MG63 (cell line): ENCODE results near the gene HNRNPAB. TPM values are rescaled to one million over a fixed set of nuclear protein-coding genes. Genes with fewer than 3 reads are reported as not detected.
A peak's percentile ranks its signal among the peaks of the same experiment; 100 is the strongest.
"Not testable (repeated sequence)": the region's sequence is repeated elsewhere in the genome, so short reads cannot be mapped to it uniquely, and the experiment has no call there.

Experiments used
- DNase-seq: peaks from one replicate; pipeline ENCODE4 v3.0.0-alpha.2; 2020
- H3K27me3 ChIP-seq: fragments of 250-450 bp; sonication (Bioruptor Pico); 2 replicates; pipeline ENCODE4 v1.5.1; 2020; ENCODE audit warnings: mild to moderate bottlenecking, moderate library complexity
- H3K36me3 ChIP-seq: fragments of 250-450 bp; sonication (Bioruptor Pico); 2 replicates; pipeline ENCODE4 v1.5.1; 2020; ENCODE audit warnings: mild to moderate bottlenecking, moderate library complexity
- H3K4me3 ChIP-seq: fragments of 250-450 bp; sonication (Bioruptor Pico); 2 replicates; pipeline ENCODE4 v1.5.1; 2020; ENCODE audit warnings: mild to moderate bottlenecking, moderate library complexity
- H3K9me3 ChIP-seq: fragments of 250-450 bp; sonication (Bioruptor Pico); 2 replicates; pipeline ENCODE4 v1.5.1; 2020; ENCODE audit warnings: mild to moderate bottlenecking, moderate library complexity
- total RNA-seq: library from RNA; depleted of rRNA; stranded (reverse); fragments of >200 nt; shearing (Covaris generic); gene quantifications from 2 replicates; pipeline ENCODE4 v1.2.3, GENCODE V29; 2014; ENCODE audit warnings: low replicate concordance

Gene HNRNPAB
- total RNA-seq, 1 experiment from 2014 or later, result 250 TPM

GRCh38 chr5:178192244-178192643 is 12.1 kb upstream of the HNRNPAB start:
- no peak for DNase-seq

GRCh38 chr5:178192787-178193186 is 11.5 kb upstream of the HNRNPAB start:
- peaks cover 10% of the 10 kb centered on the region for H3K27me3 ChIP-seq
- H3K36me3 ChIP-seq, result no peaks in the 10 kb centered on the region
- peaks cover 18% of the 10 kb centered on the region for H3K9me3 ChIP-seq
- no peak for DNase-seq
- no peak overlapping the region for H3K4me3 ChIP-seq

More at GRCh38 chr5:178192244-178192643, 12.1 kb upstream of the HNRNPAB start:
- H3K36me3 ChIP-seq, result no peaks in the 10 kb centered on the region
- H3K9me3 ChIP-seq, result peaks cover 18% of the 10 kb centered on the region
- no peak overlapping the region for H3K4me3 ChIP-seq
- peaks cover 10% of the 10 kb centered on the region for H3K27me3 ChIP-seq

DNA sequence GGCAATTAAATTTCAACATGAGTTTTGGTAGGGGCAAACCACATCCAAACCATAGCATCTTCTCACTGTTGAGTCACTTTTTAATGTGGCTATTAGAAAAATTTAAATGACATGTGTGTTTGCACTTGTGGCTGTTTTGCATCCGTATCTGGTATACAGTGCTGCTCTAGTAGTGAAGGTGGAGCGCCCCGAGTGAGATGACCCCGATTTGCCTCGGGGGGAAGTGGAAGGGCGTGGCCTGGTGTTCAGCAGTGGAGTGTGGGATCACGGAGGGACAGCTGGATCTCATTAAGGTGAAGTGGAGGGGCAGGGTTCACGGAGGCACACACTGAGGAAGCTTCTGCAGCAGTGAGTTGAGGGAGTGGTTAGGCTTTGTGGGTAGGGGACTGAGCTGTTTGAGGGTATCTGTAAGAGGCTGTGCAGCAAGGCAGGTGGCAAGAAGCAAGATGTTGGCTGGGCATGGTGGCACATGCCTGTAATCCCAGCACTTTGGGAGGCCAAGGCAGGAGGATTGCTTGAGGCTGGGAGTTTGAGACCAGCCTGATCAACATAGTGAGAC is 11.0 kb upstream of the HNRNPAB start:
- H3K9me3 ChIP-seq, result peaks cover 18% of the 10 kb centered on the region
- H3K27me3 ChIP-seq, result peaks cover 10% of the 10 kb centered on the region
- no peak overlapping the region for H3K4me3 ChIP-seq
- no peaks in the 10 kb centered on the region for H3K36me3 ChIP-seq
- no peak for DNase-seq

- H3K27me3 ChIP-seq, result peaks cover 10% of the 10 kb centered on the region
- H3K9me3 ChIP-seq, result peaks cover 18% of the 10 kb centered on the region
- H3K36me3 ChIP-seq, result no peaks in the 10 kb centered on the region
- no peak overlapping the region for H3K4me3 ChIP-seq
- DNase-seq, result no peak
Observed at GRCh38 chr5:178194026-178194425, 10.3 kb upstream of the HNRNPAB start.

DNA sequence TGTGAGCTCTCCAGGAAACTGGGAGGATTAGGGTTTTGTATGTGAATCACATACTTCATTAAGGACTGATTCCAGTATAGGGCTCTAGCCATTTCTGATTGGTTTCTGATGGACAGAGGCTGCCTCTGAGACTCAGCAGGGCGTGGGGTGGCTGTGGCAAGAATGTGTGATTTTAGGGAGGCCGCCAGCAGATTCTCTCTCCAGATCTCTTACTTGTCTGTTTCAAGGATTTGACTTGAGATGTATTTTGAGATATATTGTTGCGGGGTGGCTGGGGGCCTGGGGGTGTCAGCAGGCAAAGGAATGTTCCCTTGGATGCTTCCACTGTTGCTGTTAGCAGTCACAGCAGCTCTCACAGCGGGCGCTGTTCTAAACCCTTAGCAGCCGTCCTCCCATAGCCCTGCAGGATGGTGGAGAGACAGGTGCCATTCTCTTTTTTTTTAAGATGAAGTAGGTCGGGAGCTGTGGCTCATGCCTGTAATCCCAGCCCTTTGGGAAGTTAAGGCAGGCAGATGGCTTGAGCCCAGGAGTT is 8.0 kb upstream of the HNRNPAB start:
- peaks cover 14% of the 10 kb centered on the region for H3K9me3 ChIP-seq
- no peak for DNase-seq
- H3K27me3 ChIP-seq, result peaks cover 10% of the 10 kb centered on the region
- H3K4me3 ChIP-seq, result no peak overlapping the region
- H3K36me3 ChIP-seq, result no peaks in the 10 kb centered on the region

DNA sequence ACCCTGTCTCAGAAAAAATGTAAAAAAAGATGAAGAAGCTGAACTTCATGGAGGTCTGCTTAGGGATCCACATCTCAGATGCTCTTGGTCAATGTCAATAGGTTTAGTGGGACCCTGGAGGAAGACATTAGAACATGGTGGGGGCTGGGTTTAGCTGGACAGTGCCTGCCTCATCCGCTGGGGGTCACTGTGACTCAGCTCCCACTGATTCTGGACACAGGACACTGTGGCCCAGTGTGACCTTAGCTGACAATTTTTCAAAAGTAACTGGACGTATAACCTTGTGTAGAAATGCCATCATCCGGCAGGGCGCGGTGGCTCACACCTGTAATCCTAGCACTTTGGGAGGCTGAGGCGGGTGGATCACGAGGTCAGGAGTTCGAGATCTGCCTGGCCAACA is 7.3 kb upstream of the HNRNPAB start:
- H3K9me3 ChIP-seq, result peaks cover 12% of the 10 kb centered on the region
- peaks cover 10% of the 10 kb centered on the region for H3K27me3 ChIP-seq
- no peak for DNase-seq
- H3K4me3 ChIP-seq, result no peak overlapping the region
- H3K36me3 ChIP-seq, result no peaks in the 10 kb centered on the region

DNA sequence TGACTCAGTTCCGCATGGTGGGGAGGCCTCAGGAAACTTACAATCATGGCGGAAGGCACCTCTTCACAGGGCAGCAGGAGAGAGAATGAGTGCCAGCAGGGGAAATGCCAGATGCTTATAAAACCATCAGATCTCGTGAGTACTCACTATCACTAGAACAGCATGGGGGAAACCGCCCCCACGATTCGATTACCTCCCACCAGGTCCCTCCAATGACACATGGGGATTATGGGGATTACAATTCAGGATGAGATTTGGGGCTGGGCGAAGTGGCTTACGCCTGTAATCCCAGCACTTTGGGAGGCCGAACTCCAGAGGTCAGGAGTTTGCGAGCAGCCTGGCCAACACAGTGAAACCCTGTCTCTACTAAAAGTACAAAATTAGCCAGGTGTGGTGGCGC is 6.2 kb upstream of the HNRNPAB start:
- H3K27me3 ChIP-seq, H3K9me3 ChIP-seq, H3K36me3 ChIP-seq, DNase-seq, H3K4me3 ChIP-seq: not testable (repeated sequence)

DNA sequence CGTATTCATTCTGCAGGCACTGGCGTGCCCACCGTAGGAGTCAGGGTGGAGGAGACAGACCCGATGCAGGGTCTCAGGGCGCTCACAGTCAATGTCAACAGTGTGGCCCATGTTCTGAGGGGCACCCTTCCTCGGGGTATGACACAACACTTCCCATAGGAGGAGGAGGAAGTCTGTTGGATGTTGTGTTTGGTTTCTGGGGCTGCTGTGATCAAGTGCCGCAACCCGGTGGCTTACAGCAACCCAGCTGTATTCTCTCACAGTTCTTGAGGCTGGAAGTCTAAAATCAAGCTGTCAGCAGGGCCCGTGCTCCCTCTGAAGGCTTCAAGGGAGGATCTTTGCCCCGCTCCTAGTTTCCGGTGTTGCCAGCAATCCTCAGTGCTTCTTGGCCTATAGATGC is 5.6 kb upstream of the HNRNPAB start:
- Histone ChIP-seq H3K9me3 (no peaks in the 10 kb centered on the region; the same call in 1 of the 2 replicates), H3K27me3 (peaks cover 6% of the 10 kb centered on the region; the same call in 1 of the 2 replicates), H3K4me3 (no peak overlapping the region), H3K36me3 (no peaks in the 10 kb centered on the region)
- DNase-seq, result no peak

DNA sequence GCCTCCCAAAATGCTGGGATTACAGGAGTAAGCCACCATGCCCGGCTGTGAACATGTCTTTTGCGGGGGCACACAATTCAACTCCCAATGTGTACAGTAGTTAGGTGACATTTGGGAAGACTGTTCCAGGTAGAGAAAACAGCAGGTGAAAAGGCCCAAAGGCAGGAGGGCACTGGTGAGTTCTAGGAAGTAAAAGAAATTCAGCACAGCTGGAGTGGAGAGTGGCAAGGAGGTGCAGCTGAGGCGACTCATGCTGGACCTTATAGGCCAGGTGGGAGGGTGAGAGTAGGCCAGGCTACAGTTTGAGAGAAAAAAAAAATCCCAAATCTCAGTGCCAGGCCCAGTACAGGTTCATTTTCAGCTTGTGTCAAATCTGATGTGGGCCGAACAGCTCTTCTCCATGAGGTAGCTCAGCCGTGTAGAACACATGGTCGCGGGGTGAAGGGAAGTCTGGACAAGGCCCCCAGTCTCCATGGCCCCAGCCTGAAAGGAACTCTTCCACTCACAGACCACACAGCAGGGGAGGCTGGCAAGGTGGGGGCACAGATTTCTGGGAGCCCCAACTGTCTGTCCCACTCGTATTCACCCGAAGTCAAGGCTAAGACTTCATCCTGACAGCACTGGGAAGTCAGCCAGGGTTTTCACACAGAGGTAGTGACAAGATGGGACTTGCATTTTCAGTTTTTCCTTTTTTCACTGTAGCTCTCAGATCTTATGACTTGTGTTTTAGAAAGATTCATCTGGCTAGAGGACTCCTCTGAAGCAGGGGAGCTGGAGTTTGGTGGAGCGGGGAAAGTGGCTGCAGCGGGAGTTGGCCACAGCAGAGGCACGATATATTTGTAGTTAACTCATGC is 4.5 kb upstream of the HNRNPAB start:
- H3K4me3 ChIP-seq, result no peak overlapping the region
- H3K9me3 ChIP-seq, result no peaks in the 10 kb centered on the region
- H3K27me3 ChIP-seq, result peaks cover 4% of the 10 kb centered on the region; the same call in 1 of the 2 replicates
- no peaks in the 10 kb centered on the region for H3K36me3 ChIP-seq
- DNase-seq, result no peak

DNA sequence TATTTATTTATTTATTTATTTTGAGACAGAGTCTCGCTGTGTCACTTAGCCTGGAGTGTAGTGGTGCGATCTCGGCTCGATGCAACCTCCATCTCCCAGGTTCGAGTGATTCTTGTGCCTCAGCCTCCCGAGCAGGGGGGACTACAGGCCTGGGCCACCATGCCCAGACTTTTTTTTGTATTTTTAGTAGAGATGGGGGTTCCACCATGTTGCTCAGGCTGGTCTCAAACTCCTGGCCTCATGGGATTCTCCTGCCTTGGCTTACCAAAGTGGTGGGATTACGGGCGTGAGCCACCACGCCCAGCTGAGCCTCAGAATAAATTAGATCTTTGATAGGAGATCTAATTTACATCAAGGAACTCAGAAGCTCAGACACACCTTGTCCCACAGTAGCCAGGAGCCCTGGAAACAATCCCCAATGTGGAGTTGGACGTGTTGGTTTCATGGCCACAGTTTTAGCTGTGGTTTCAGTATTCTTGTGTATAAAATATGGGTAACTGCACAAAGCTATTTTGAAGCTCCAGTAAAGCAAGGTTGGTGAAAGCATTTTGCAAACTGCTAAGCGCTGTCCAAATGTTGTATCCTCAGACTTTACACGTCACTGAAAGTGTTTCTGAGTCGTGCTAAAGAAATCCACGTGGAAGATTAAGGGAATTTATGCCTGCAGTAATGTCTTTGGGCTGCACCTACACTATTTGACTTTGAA is 3.0 kb upstream of the HNRNPAB start:
- no peak for DNase-seq

DNA sequence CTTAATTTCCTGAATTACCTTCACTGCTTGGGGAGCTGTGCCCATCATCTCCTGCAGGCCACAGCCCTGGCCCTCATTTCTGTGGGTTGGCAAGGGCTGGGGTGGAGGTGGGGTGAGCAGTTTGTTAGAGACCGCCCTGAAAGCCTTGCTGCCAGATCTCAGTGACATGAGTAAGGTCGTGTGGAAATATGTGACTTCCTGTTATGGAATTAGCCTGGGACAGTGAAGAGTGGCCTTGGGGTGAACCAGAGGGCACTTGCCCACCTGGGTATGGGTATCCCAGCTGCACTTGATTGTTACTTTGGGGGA is 2.5 kb upstream of the HNRNPAB start:
- Histone ChIP-seq H3K9me3 (no peaks in the 10 kb centered on the region), H3K4me3 (no peak overlapping the region), H3K36me3 (peaks cover 16% of the 10 kb centered on the region), H3K27me3 (no peaks in the 10 kb centered on the region)
- no peak for DNase-seq

More for the DNA sequence above, 3.0 kb upstream of the HNRNPAB start:
- Histone ChIP-seq H3K36me3 (peaks cover 11% of the 10 kb centered on the region), H3K9me3 (no peaks in the 10 kb centered on the region), H3K27me3 (no peaks in the 10 kb centered on the region), H3K4me3 (no peak overlapping the region)

DNA sequence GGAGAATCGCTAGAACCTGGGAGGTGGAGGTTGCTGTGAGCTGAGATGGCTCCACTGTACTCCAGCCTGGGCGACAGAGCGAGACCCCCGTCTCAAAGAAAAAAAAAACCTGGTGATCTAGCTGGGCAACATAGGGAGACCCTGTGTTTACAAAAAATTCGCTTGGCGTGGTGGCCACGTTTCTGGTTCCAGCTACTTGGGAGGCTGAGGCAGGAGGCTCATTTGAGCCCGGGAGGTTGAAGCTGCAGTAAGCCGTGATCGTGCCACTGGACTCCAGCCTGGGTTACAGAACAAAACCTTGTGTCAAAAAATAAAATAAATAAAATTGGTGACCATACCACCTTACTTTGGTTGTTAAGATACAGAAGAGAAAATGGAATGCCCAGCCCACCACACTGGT is 1.8 kb upstream of the HNRNPAB start:
- no peaks in the 10 kb centered on the region for H3K27me3 ChIP-seq
- peaks cover 23% of the 10 kb centered on the region for H3K36me3 ChIP-seq
- no peak for DNase-seq
- no peak overlapping the region for H3K4me3 ChIP-seq
- no peaks in the 10 kb centered on the region for H3K9me3 ChIP-seq

DNA sequence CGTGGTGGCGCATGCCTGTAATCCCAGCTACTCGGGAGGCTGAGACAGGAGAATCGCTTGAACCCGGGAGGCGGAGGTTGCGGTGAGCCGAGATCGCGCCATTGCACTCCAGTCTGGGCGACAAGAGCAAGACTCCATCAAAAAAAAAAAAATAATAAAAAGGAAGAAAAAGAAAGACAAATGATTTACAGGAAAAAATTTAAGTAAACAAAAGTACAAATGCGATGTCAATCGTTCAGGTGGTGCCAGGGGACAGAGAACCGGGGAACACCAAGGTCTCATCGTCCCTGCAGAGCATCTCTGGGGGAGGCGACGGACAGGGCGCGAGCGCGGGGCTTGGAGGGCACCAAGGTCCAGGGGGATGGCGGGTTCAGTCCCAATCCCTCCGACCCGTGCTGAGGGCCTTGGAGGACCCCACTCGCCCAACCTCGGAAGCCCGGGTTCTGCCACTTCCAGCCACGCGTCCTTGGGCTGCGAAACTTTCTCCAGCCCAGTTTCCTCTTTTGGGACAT is 607 bp upstream of the HNRNPAB start:
- peak overlapping the region; percentile 90 for H3K4me3 ChIP-seq
- no peak for DNase-seq
- peaks cover 35% of the 10 kb centered on the region for H3K36me3 ChIP-seq
- H3K9me3 ChIP-seq, result no peaks in the 10 kb centered on the region
- no peaks in the 10 kb centered on the region for H3K27me3 ChIP-seq

- H3K27me3 ChIP-seq, result no peaks in the 10 kb centered on the region
- peaks cover 49% of the 10 kb centered on the region for H3K36me3 ChIP-seq
- peak; percentile 89 for DNase-seq
Observed at GRCh38 chr5:178204935-178205748, 809 bp downstream of the HNRNPAB start.

GRCh38 chr5:178205749-178206047 is 1.4 kb downstream of the HNRNPAB start:
- Histone ChIP-seq H3K27me3 (no peaks in the 10 kb centered on the region), H3K36me3 (peaks cover 55% of the 10 kb centered on the region), H3K4me3 (peak overlapping the region; percentile 90), H3K9me3 (no peaks in the 10 kb centered on the region)
- DNase-seq, result no peak

More at GRCh38 chr5:178204935-178205748, 809 bp downstream of the HNRNPAB start:
- H3K9me3 ChIP-seq, result no peaks in the 10 kb centered on the region
- peak overlapping the region; percentile 90 for H3K4me3 ChIP-seq
